IMR-90 (cell line): ENCODE results near the gene CCDC30. TPM values are rescaled to one million over a fixed set of nuclear protein-coding genes. Genes with fewer than 3 reads are reported as not detected.

ENCODE experiments used
- ATAC-seq: fragments of 200-7000 bp; cut with Tn5 transposase; 2 replicates; pipeline ENCODE4 v1.9.1; 2020; ENCODE audit warnings: low read depth, mild to moderate bottlenecking, moderate library complexity
- BruUV-seq: library from RNA; stranded (reverse); fragments of 400-500 nt; replicated peaks from 2 replicates; lab custom pipeline; 2021; lab: Mats Ljungman, UMichigan
- CTCF ChIA-PET: fragments of 300-600 bp; formaldehyde crosslinking; extraction: SDS; loops from one replicate; lab custom pipeline; 2021; ENCODE audit warnings: antibody characterized with exemption; lab: Yijun Ruan, JAX
- POLR2A ChIA-PET: fragments of 300-600 bp; sonication (Branson Sonifier 250); formaldehyde crosslinking; loops from one replicate; lab custom pipeline; 2022; ENCODE audit warnings: antibody characterized with exemption; ENCODE audit not compliant: unreplicated experiment; lab: Charles Lee
- DNase-seq: peaks from one replicate; pipeline ENCODE4 v3.0.0; 2013
- H2AFZ ChIP-seq: replicated peaks from 2 replicates; pipeline ENCODE3; 2013; ENCODE audit warnings: low read length, mild to moderate bottlenecking; ENCODE audit not compliant: poor library complexity
- H2AK5ac ChIP-seq: 2 replicates; pipeline ENCODE4 v1.6.1; 2013; ENCODE audit warnings: low read depth, low read length, inconsistent platforms
- H2AK9ac ChIP-seq: replicated peaks from 2 replicates; pipeline ENCODE3; 2013; ENCODE audit warnings: mild to moderate bottlenecking, low read depth, low read length, moderate library complexity; ENCODE audit not compliant: poor library complexity
- H2BK120ac ChIP-seq: 2 replicates; pipeline ENCODE4 v1.6.1; 2013; ENCODE audit warnings: low read depth, low read length, inconsistent platforms
- H2BK15ac ChIP-seq: 3 replicates; pipeline ENCODE4 v1.6.1; 2013; ENCODE audit warnings: low read depth, low read length, inconsistent platforms
- H2BK20ac ChIP-seq: 2 replicates; pipeline ENCODE4 v1.6.1; 2013; ENCODE audit warnings: low read depth, mild to moderate bottlenecking, inconsistent platforms, low read length, moderate library complexity
- H2BK5ac ChIP-seq: 2 replicates; pipeline ENCODE4 v1.6.1; 2013; ENCODE audit warnings: mild to moderate bottlenecking, low read depth, low read length, inconsistent platforms; ENCODE audit not compliant: poor library complexity, severe bottlenecking
- H3K14ac ChIP-seq: replicated peaks from 2 replicates; pipeline ENCODE4 v1.6.1; 2013; ENCODE audit warnings: low read depth, low read length, inconsistent platforms
- H3K18ac ChIP-seq: 2 replicates; pipeline ENCODE4 v1.6.1; 2013; ENCODE audit warnings: low read depth, low read length, control low read depth
- H3K23ac ChIP-seq: 2 replicates; pipeline ENCODE4 v1.6.1; 2013; ENCODE audit warnings: low read depth, low read length, inconsistent platforms
- H3K27ac ChIP-seq: 2 replicates; pipeline ENCODE4 v1.5.1; 2013; ENCODE audit warnings: mild to moderate bottlenecking, control low read depth, low read length; ENCODE audit not compliant: insufficient read depth
- H3K27me3 ChIP-seq: 2 replicates; pipeline ENCODE4 v1.6.1; 2013; ENCODE audit warnings: low read length; ENCODE audit not compliant: control insufficient read depth, insufficient read depth
- H3K36me3 ChIP-seq: 2 replicates; pipeline ENCODE4 v1.6.1; 2013; ENCODE audit warnings: low read length, mixed read lengths; ENCODE audit not compliant: control insufficient read depth, insufficient read depth
- H3K4ac ChIP-seq: 2 replicates; pipeline ENCODE4 v1.6.1; 2013; ENCODE audit warnings: low read depth, low read length, inconsistent platforms
- H3K4me1 ChIP-seq: 2 replicates; pipeline ENCODE4 v1.6.1; 2013; ENCODE audit warnings: low read length, mixed read lengths; ENCODE audit not compliant: control insufficient read depth, insufficient read depth
- H3K4me2 ChIP-seq: 2 replicates; pipeline ENCODE4 v1.6.1; 2013; ENCODE audit warnings: low read depth, mild to moderate bottlenecking, control low read depth, low read length, moderate library complexity
- H3K4me3 ChIP-seq: 2 replicates; pipeline ENCODE4 v1.5.1; 2013; ENCODE audit warnings: low read depth, mild to moderate bottlenecking, control low read depth, low read length, moderate library complexity; ENCODE audit not compliant: insufficient read depth
- H3K56ac ChIP-seq: 2 replicates; pipeline ENCODE4 v1.6.1; 2013; ENCODE audit warnings: low read length, inconsistent platforms; ENCODE audit not compliant: insufficient read depth; ENCODE audit errors: extremely low read depth
- H3K79me1 ChIP-seq, 2 experiments: 2 replicates each; pipeline ENCODE4 v1.6.1; 2013; ENCODE audit warnings: low read length in 2 of 2, inconsistent platforms in 1 of 2, low read depth in 1 of 2
- H3K9ac ChIP-seq: 2 replicates; pipeline ENCODE4 v1.6.1; 2013; ENCODE audit warnings: low read depth, low read length, control low read depth
- H3K9me1 ChIP-seq: 2 replicates; pipeline ENCODE4 v1.6.1; 2013; ENCODE audit warnings: low read length, inconsistent platforms; ENCODE audit not compliant: insufficient read depth
- H3K9me3 ChIP-seq: 2 replicates; pipeline ENCODE4 v1.6.1; 2013; ENCODE audit warnings: low read length; ENCODE audit not compliant: control insufficient read depth, insufficient read depth
- H4K20me1 ChIP-seq: 2 replicates; pipeline ENCODE4 v1.6.1; 2013; ENCODE audit warnings: low read length, inconsistent platforms; ENCODE audit not compliant: insufficient read depth
- H4K5ac ChIP-seq: 2 replicates; pipeline ENCODE4 v1.6.1; 2013; ENCODE audit warnings: mild to moderate bottlenecking, low read depth, low read length, control low read depth
- H4K8ac ChIP-seq, 2 experiments: 2 replicates each; pipeline ENCODE4 v1.6.1; 2013; ENCODE audit warnings: low read depth in 2 of 2, low read length in 2 of 2, control low read depth in 1 of 2, inconsistent platforms in 1 of 2
- H4K91ac ChIP-seq: 2 replicates; pipeline ENCODE4 v1.6.1; 2013; ENCODE audit warnings: low read depth, low read length, inconsistent platforms; ENCODE audit not compliant: insufficient read depth
- BHLHE40 ChIP-seq: fragments of 150-350 bp; IDR thresholded peaks from 2 replicates; pipeline ENCODE4 v1.6.1; 2016; ENCODE audit warnings: mild to moderate bottlenecking, low read depth, low read length
- CEBPB ChIP-seq: IDR thresholded peaks from 2 replicates; pipeline ENCODE4 v1.6.1; 2012; ENCODE audit warnings: low read depth, low read length, improper control_type of control experiment
- CTCF ChIP-seq: conservative IDR thresholded peaks from 2 replicates; pipeline ENCODE4 v1.5.1; 2012; ENCODE audit warnings: mild to moderate bottlenecking, low read depth, low read length, improper control_type of control experiment
- ELK1 ChIP-seq: fragments of 150-350 bp; IDR thresholded peaks from 2 replicates; pipeline ENCODE4 v1.6.1; 2016; ENCODE audit warnings: low read depth, mild to moderate bottlenecking, low read length, moderate library complexity, borderline replicate concordance
- FOS ChIP-seq: fragments of 150-350 bp; IDR thresholded peaks from 2 replicates; pipeline ENCODE4 v1.6.1; 2016; ENCODE audit warnings: low read depth, low read length
- MAZ ChIP-seq: IDR thresholded peaks from 2 replicates; pipeline ENCODE4 v1.6.1; 2012; ENCODE audit warnings: low read depth, mild to moderate bottlenecking, low read length, improper control_type of control experiment, moderate library complexity, borderline replicate concordance
- NFE2L2 ChIP-seq: fragments of 150-350 bp; IDR thresholded peaks from 2 replicates; pipeline ENCODE4 v1.6.1; 2016; ENCODE audit warnings: low read depth, mild to moderate bottlenecking, low read length
- POLR2A ChIP-seq: IDR thresholded peaks from 2 replicates; pipeline ENCODE4 v1.6.1; 2012; ENCODE audit warnings: mild to moderate bottlenecking, low read depth, low read length
- RAD21 ChIP-seq: IDR thresholded peaks from 2 replicates; pipeline ENCODE4 v1.6.1; 2012; ENCODE audit warnings: low read length, improper control_type of control experiment
- RCOR1 ChIP-seq: IDR thresholded peaks from 2 replicates; pipeline ENCODE4 v1.6.1; 2012; ENCODE audit warnings: mild to moderate bottlenecking, low read length, improper control_type of control experiment; ENCODE audit not compliant: insufficient replicate concordance
- RFX5 ChIP-seq: IDR thresholded peaks from 2 replicates; pipeline ENCODE4 v1.8.0; 2012; ENCODE audit warnings: low read depth, mild to moderate bottlenecking, low read length, moderate library complexity
- SMC3 ChIP-seq: fragments of 150-350 bp; IDR thresholded peaks from 2 replicates; pipeline ENCODE4 v1.6.1; 2016; ENCODE audit warnings: low read depth, mild to moderate bottlenecking, antibody characterized with exemption, low read length, moderate library complexity
- USF2 ChIP-seq: fragments of 150-350 bp; IDR thresholded peaks from 2 replicates; pipeline ENCODE4 v1.6.1; 2017; ENCODE audit warnings: mild to moderate bottlenecking, antibody characterized with exemption, low read length, low read depth
- whole genome bisulfite sequencing, 2 experiments: methylation state at CpG; one replicate each; pipeline versions ENCODE4 v1.1.5 to v1.1.7; 2013; ENCODE audit warnings: missing lambda C conversion rate in 2 of 2; ENCODE audit not compliant: insufficient read length in 1 of 2; ENCODE audit errors: extremely low coverage in 2 of 2; 5-methylcytosine and 5-hydroxymethylcytosine counted together
- dilution Hi-C: fragments of 300-500 bp; cut with HindIII; formaldehyde crosslinking; loops from one replicate; pipeline ENCODE4 v1.14.3; 2018; ENCODE audit warnings: low sequenced_read_pairs; ENCODE audit not compliant: unreplicated experiment
- in situ Hi-C: fragments of 300-500 bp; cut with MboI; formaldehyde crosslinking; loops from 3 replicates; pipeline ENCODE4 v1.14.3; 2019; ENCODE audit warnings: low sequenced_read_pairs, inconsistent platforms, mixed read lengths
- intact Hi-C: fragments of 100-400 bp; cut with micrococcal nuclease; formaldehyde crosslinking; loops from 2 replicates; pipeline ENCODE4 v1.10.0; 2022
- polyA plus RNA-seq, 3 experiments: library from polyadenylated mRNA; depleted of rRNA; stranded (reverse); fragments of >200 nt; gene quantifications; 2 replicates each; pipeline ENCODE4 v1.2.3, GENCODE V29; 2012; ENCODE audit warnings: low replicate concordance in 1 of 3
- total RNA-seq: library from RNA; depleted of rRNA; stranded (reverse); fragments of >200 nt; gene quantifications from 2 replicates; pipeline ENCODE4 v1.2.3, GENCODE V29; 2012

The CCDC30 gene
- total and polyA plus RNA-seq, 2 of the 4 experiments (the other 2 are of a cell fraction) = 0.14 to 0.18 TPM

- H3K4me1 ChIP-seq = peaks cover 10% of the 10 kb centered on the region; the same call in 1 of the 2 replicates
- H3K36me3 ChIP-seq = peaks cover 4% of the 10 kb centered on the region
- peak overlapping the region; percentile 94 for H3K14ac ChIP-seq
- peak overlapping the region; percentile 95 for H3K4ac ChIP-seq
- H2BK120ac ChIP-seq = peak overlapping the region; percentile 51; the same call in 1 of the 2 replicates
- POLR2A ChIA-PET = interaction anchor here (1.4 to 1.5 kb wide), 2 partner anchors 9 to 85 kb away, joined by 3 to 6 read pairs; no protein-coding TSS in a partner anchor
- BruUV-seq = TSS peak; percentile 82
- H3K18ac ChIP-seq = no peak overlapping the region
- peaks cover 7% of the 10 kb centered on the region for H3K9me1 ChIP-seq
- peak overlapping the region; percentile 69 for H4K5ac ChIP-seq
- peak overlapping the region; percentile 87 to 95 for H4K8ac ChIP-seq
- H3K79me1 ChIP-seq = peaks cover 12 to 23% of the 10 kb centered on the region in 2 experiments; a peak in 3 of 4 replicates
- dilution Hi-C loops (no loop called here), in situ Hi-C loops (no loop called here), intact Hi-C loops (loop anchor here (5.0 to 10.0 kb wide), 4 partner anchors 86 to 536 kb away; partner anchors contain the start of genes C1orf50, P3H1 and ZNF691)
- WGBS, 2 experiments = 5% methylated on average over 9 of the region's 18 CpGs; no CpG with 5 or more reads in 1 of the 2 experiments
- peak overlapping the region; percentile 50 for H3K4me3 ChIP-seq
- H2BK5ac ChIP-seq = peak overlapping the region; percentile 71
- no peaks in the 10 kb centered on the region for H3K27me3 ChIP-seq
- peak overlapping the region; percentile 53; the same call in 1 of the 2 replicates for H2AK5ac ChIP-seq
- no peaks in the 10 kb centered on the region for H3K9me3 ChIP-seq
- H4K91ac ChIP-seq = peak overlapping the region; percentile 60
- ATAC-seq (no peak), DNase-seq (no peak)
- H2AK9ac ChIP-seq = peak overlapping the region; percentile 6
- H4K20me1 ChIP-seq = peaks cover 33% of the 10 kb centered on the region
- peak overlapping the region; percentile 85 for H3K56ac ChIP-seq
- H2BK20ac ChIP-seq = no peak overlapping the region
- H3K23ac ChIP-seq = peak overlapping the region; percentile 91
- H3K27ac ChIP-seq = peak overlapping the region; percentile 82
- CTCF ChIA-PET = interaction anchor here (1.4 kb wide), 1 partner anchor 10 kb away, joined by 3 read pairs; no protein-coding TSS in a partner anchor
- H2BK15ac ChIP-seq = no peak overlapping the region; the same call in 2 of the 3 replicates
- peak overlapping the region; percentile 93 for H2AFZ ChIP-seq
- H3K9ac ChIP-seq = peak overlapping the region; percentile 71
- peak overlapping the region; percentile 95 for H3K4me2 ChIP-seq
- TF ChIP-seq CEBPB (no peak), RCOR1 (no peak), RFX5 (no peak), NFE2L2 (no peak), POLR2A (no peak), CTCF (no peak), MAZ (no peak), BHLHE40 (no peak), SMC3 (no peak), FOS (no peak), ELK1 (no peak), USF2 (no peak), RAD21 (no peak)
These were observed 218.0 kb downstream of the CCDC30 start for GRCh38 chr1:42680921-42681683.
